Progenitor cell of endocrine pancreas (in vitro differentiated cells): ENCODE data around the gene OR5T1. TPM values are rescaled to one million over a fixed set of nuclear protein-coding genes. Genes with fewer than 3 reads are reported as not detected.

Experiments
- DNase-seq: peaks from one replicate; pipeline ENCODE4 v3.0.0; 2021; ENCODE audit warnings: low spot score; ENCODE audit not compliant: unreplicated experiment
- H3K27ac Mint-ChIP-seq: 2 replicates; pipeline ENCODE4 v1.8.0; 2021; ENCODE audit warnings: mild to moderate bottlenecking, moderate library complexity, mixed read lengths
- H3K27me3 Mint-ChIP-seq: 2 replicates; pipeline ENCODE4 v1.8.0; 2021; ENCODE audit warnings: mixed read lengths
- H3K36me3 Mint-ChIP-seq: 2 replicates; pipeline ENCODE4 v1.8.0; 2022; ENCODE audit warnings: mixed read lengths; ENCODE audit not compliant: insufficient read depth
- H3K4me1 Mint-ChIP-seq: 2 replicates; pipeline ENCODE4 v1.8.0; 2021; ENCODE audit warnings: low read depth, mixed read lengths
- H3K4me3 Mint-ChIP-seq: 2 replicates; pipeline ENCODE4 v1.8.0; 2021; ENCODE audit warnings: low read depth, mild to moderate bottlenecking, moderate library complexity, mixed read lengths
- H3K9me3 Mint-ChIP-seq: 2 replicates; pipeline ENCODE4 v1.8.0; 2021; ENCODE audit warnings: low read depth, mixed read lengths
- total RNA-seq: library from RNA; stranded (reverse); gene quantifications from 2 replicates; pipeline ENCODE4 v1.2.1, GENCODE V29; 2021
- TF ChIP-seq, protein P1 (sequence below): fragments of 200-600 bp; sonication (generic); IDR thresholded peaks from one replicate; pipeline ENCODE4 v1.5.0; 2021; ENCODE audit warnings: antibody characterized with exemption, mild to moderate bottlenecking; ENCODE audit not compliant: unreplicated experiment

OR5T1 gene
- total RNA-seq, 1 donor from 2014 or later, result not detected

DNA sequence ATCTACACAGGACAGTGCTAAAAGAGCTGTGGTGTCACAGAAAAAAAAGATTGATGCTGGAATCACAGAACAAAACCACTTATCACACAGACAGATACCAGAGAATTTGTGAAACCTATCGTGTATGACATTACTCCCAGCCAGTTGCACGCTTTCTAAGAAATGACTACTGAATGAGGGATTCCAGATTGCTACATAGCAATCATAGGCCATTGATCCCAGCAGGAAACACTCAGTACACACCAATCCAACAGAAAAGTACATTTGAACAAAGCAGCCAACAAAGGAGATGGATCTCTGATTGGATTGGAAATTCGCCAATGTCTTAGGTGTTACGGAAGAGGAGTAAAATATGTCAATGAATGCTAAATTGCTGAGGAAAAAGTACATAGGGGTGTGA is 22.9 kb downstream of the OR5T1 start:
- Mint-ChIP-seq H3K4me1 (no peaks in the 10 kb centered on the region), H3K4me3 (no peak overlapping the region), H3K27me3 (no peaks in the 10 kb centered on the region), H3K36me3 (no peaks in the 10 kb centered on the region), H3K27ac (no peak overlapping the region), H3K9me3 (no peaks in the 10 kb centered on the region)
- TF ChIP-seq, protein P1, sequence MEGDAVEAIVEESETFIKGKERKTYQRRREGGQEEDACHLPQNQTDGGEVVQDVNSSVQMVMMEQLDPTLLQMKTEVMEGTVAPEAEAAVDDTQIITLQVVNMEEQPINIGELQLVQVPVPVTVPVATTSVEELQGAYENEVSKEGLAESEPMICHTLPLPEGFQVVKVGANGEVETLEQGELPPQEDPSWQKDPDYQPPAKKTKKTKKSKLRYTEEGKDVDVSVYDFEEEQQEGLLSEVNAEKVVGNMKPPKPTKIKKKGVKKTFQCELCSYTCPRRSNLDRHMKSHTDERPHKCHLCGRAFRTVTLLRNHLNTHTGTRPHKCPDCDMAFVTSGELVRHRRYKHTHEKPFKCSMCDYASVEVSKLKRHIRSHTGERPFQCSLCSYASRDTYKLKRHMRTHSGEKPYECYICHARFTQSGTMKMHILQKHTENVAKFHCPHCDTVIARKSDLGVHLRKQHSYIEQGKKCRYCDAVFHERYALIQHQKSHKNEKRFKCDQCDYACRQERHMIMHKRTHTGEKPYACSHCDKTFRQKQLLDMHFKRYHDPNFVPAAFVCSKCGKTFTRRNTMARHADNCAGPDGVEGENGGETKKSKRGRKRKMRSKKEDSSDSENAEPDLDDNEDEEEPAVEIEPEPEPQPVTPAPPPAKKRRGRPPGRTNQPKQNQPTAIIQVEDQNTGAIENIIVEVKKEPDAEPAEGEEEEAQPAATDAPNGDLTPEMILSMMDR, result no peak
- no peak for DNase-seq

DNA sequence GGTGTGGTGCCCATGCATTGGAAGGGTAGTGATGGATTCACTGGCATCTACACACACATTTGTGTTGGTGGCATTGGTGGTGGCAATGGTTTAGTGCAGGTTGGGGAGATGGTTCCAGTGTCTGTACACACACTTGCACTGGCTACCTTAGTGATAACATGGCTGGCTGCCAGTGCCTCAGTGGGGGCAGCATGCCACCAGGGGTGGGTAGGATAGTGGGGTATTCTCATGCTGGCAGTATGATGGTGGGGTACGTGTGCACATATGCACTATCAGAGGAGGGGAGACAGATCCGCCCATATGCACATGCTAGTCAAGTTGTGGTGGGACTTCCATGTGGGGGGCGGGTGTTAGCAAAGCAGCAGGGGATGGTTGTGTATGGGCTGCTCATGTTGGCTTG is 33.9 kb downstream of the OR5T1 start:
- Mint-ChIP-seq H3K27me3 (no peaks in the 10 kb centered on the region), H3K4me1 (no peaks in the 10 kb centered on the region), H3K27ac (no peak overlapping the region), H3K9me3 (peaks cover 11% of the 10 kb centered on the region), H3K4me3 (no peak overlapping the region), H3K36me3 (no peaks in the 10 kb centered on the region)
- no peak for DNase-seq
- TF ChIP-seq, protein P1, result no peak

DNA sequence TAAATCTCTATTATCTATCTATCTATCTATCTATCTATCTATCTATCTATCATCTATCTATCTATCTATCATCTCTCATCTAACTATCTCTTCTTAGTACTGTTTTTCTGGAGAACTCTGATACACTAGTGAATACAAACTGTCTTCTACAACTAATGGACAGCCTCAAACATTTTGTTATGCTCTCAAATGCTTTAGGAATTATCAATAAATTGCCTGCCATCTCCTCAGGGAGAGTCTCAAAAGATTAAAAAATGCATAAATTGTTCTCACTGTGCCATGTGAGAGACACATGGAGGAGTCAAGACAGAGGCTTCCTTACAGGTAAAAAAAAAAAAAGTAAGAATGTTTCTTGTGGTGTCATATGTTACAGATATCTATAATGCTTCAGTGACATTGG is 40.9 kb downstream of the OR5T1 start, which contains the start of gene OR8K3:
OR8K3 (plus strand) TSS at position 301 of the 400 bp plus-strand sequence. CDS start 3,163 bp downstream, outside the sequence.
- Mint-ChIP-seq H3K9me3 (no peaks in the 10 kb centered on the region), H3K4me3 (no peak within 1 kb of the TSS), H3K36me3 (no peaks in the 10 kb centered on the region), H3K27me3 (no peaks in the 10 kb centered on the region), H3K4me1 (peaks cover 4% of the 10 kb centered on the region), H3K27ac (no peak within 1 kb of the TSS)
- DNase-seq, result no peak
- TF ChIP-seq, protein P1, result no peak

Other genes starting within 250 kb of the OR5T1 start
- not detected in 2 replicates for gene OR5AS1, start 246.5 kb upstream of the OR5T1 start, total RNA-seq
- not detected in 2 replicates for gene OR8I2, start 180.8 kb upstream of the OR5T1 start, total RNA-seq
- not detected in 2 replicates for gene OR8H2, start 170.5 kb upstream of the OR5T1 start, total RNA-seq
- not detected in 2 replicates for gene OR8H3, start 151.8 kb upstream of the OR5T1 start, total RNA-seq
- not detected in 2 replicates for gene OR8J3, start 134.0 kb upstream of the OR5T1 start, total RNA-seq
- not detected in 2 replicates for gene OR8K5, start 113.8 kb upstream of the OR5T1 start, total RNA-seq
- gene OR5J2, start 97.5 kb upstream of the OR5T1 start, total RNA-seq, result not detected in 2 replicates
- gene OR5T2, start 39.9 kb upstream of the OR5T1 start, total RNA-seq, result not detected in 2 replicates
- not detected in 2 replicates for gene OR5T3, start 21.9 kb upstream of the OR5T1 start, total RNA-seq
- gene OR8H1, start 18.1 kb downstream of the OR5T1 start, total RNA-seq, result not detected in 2 replicates
- not detected in 2 replicates for gene OR8K3, start 41.0 kb downstream of the OR5T1 start, total RNA-seq
- gene OR8K1, start 71.9 kb downstream of the OR5T1 start, total RNA-seq, result not detected in 2 replicates
- not detected in 2 replicates for gene OR8J1, start 80.1 kb downstream of the OR5T1 start, total RNA-seq
- not detected in 2 replicates for gene OR8U1, start 101.5 kb downstream of the OR5T1 start, total RNA-seq
- gene OR5AL1, start 138.5 kb downstream of the OR5T1 start, total RNA-seq, result not detected in 2 replicates
- gene OR5M3, start 199.2 kb downstream of the OR5T1 start, total RNA-seq, result not detected in 2 replicates
- gene OR5M8, start 217.2 kb downstream of the OR5T1 start, total RNA-seq, result not detected in 2 replicates